Measurements from ENCODE around the gene NLRP1.

DNA sequence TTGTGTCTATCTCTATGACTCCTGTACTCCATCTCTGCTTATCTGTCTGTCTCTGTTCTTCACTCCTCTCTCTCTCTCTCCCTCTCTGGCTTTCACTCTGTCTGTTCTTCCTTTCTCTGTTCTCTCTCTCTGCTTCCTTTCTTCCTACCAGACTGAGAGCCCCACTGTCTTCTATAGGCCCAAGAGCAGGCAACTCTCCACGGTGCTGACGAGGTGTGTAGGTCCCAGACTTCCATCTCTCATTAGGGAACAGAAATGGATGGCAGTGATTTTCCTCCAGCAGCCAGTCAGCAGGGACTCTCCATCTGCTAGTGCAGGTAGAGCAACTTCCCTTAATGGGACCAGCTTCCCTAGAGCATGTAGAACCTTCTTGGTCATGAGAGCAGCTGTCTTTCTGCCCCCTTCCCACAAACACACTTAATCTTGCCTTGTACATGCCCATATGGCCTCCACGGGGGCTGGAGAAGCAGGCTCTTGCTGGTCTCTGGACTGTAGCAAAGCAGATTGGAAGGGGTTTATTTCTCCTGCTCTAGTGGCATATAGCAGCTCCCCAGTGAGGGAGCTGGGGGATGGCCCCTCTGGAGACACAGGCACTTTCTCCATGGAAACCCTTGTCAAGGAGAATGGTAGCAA lies 47.8 kb upstream of the NLRP1 start:
- TF ChIP-seq, protein P1, sequence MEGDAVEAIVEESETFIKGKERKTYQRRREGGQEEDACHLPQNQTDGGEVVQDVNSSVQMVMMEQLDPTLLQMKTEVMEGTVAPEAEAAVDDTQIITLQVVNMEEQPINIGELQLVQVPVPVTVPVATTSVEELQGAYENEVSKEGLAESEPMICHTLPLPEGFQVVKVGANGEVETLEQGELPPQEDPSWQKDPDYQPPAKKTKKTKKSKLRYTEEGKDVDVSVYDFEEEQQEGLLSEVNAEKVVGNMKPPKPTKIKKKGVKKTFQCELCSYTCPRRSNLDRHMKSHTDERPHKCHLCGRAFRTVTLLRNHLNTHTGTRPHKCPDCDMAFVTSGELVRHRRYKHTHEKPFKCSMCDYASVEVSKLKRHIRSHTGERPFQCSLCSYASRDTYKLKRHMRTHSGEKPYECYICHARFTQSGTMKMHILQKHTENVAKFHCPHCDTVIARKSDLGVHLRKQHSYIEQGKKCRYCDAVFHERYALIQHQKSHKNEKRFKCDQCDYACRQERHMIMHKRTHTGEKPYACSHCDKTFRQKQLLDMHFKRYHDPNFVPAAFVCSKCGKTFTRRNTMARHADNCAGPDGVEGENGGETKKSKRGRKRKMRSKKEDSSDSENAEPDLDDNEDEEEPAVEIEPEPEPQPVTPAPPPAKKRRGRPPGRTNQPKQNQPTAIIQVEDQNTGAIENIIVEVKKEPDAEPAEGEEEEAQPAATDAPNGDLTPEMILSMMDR (IDR thresholded peaks at IDR 0.05), result no peak
- no peak for TF ChIP-seq EP300 (IDR thresholded peaks at IDR 0.05; ENCODE audit: low read depth)
- no peak for TF ChIP-seq POLR2AphosphoS5 (IDR thresholded peaks at IDR 0.05)
